SU-DHL-6 (cell line): ENCODE results near the gene POLQ.

Source experiments
- EZH2phosphoT487 ChIP-seq: fragments of 200-600 bp; sonication (generic), shearing (Covaris generic); conservative IDR thresholded peaks from 2 replicates; pipeline ENCODE4 v1.6.1; 2018; ENCODE audit warnings: mild to moderate bottlenecking, antibody characterized with exemption, low read length, moderate library complexity, mixed read lengths
- TF ChIP-seq, protein P1 (sequence below): fragments of 200-600 bp; sonication (generic); IDR thresholded peaks from one replicate; pipeline ENCODE4 v1.5.1; 2017; ENCODE audit warnings: antibody characterized with exemption, mild to moderate bottlenecking, low read length, moderate library complexity; ENCODE audit not compliant: insufficient read depth, poor library complexity, severe bottlenecking

DNA sequence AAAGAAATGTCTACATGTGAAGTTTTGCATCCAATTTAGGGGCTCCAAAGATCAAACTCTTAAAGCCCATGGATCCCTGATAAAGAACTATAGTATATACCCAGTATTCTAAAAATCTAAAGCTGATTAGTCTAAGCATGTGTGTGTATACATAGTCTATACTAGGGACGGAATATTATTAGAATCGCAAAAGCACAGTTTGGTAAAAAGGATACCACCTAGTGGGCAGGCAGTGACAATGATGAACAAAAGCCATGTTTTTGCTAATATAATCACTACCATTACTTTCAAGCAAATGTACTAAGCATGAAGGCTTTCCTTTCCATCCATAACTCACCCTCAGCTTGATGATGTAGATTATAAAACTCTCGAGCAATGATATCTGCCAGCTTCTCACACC lies 16.5 kb downstream of the POLQ start:
- TF ChIP-seq, protein P1, sequence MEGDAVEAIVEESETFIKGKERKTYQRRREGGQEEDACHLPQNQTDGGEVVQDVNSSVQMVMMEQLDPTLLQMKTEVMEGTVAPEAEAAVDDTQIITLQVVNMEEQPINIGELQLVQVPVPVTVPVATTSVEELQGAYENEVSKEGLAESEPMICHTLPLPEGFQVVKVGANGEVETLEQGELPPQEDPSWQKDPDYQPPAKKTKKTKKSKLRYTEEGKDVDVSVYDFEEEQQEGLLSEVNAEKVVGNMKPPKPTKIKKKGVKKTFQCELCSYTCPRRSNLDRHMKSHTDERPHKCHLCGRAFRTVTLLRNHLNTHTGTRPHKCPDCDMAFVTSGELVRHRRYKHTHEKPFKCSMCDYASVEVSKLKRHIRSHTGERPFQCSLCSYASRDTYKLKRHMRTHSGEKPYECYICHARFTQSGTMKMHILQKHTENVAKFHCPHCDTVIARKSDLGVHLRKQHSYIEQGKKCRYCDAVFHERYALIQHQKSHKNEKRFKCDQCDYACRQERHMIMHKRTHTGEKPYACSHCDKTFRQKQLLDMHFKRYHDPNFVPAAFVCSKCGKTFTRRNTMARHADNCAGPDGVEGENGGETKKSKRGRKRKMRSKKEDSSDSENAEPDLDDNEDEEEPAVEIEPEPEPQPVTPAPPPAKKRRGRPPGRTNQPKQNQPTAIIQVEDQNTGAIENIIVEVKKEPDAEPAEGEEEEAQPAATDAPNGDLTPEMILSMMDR, result no peak
- TF ChIP-seq EZH2phosphoT487, result no peak
